AG10803 (cell line): ENCODE measurements around the gene SLC16A12.
A peak's percentile ranks its signal among the peaks of the same experiment; 100 is the strongest.

Source experiments
- DNase-seq: peaks from one replicate; pipeline ENCODE4 v3.0.0; 2010; ENCODE audit warnings: low read depth
- H3K4me3 ChIP-seq: 2 replicates; pipeline ENCODE4 v1.5.1; 2011; ENCODE audit warnings: mild to moderate bottlenecking, low read length, control low read depth
- TF ChIP-seq, protein P1 (sequence below): conservative IDR thresholded peaks from 2 replicates; pipeline ENCODE4 v1.5.1; 2011; ENCODE audit warnings: mild to moderate bottlenecking, low read length, control low read depth, inconsistent platforms

SLC16A12 gene, protein sequence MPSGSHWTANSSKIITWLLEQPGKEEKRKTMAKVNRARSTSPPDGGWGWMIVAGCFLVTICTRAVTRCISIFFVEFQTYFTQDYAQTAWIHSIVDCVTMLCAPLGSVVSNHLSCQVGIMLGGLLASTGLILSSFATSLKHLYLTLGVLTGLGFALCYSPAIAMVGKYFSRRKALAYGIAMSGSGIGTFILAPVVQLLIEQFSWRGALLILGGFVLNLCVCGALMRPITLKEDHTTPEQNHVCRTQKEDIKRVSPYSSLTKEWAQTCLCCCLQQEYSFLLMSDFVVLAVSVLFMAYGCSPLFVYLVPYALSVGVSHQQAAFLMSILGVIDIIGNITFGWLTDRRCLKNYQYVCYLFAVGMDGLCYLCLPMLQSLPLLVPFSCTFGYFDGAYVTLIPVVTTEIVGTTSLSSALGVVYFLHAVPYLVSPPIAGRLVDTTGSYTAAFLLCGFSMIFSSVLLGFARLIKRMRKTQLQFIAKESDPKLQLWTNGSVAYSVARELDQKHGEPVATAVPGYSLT

DNA sequence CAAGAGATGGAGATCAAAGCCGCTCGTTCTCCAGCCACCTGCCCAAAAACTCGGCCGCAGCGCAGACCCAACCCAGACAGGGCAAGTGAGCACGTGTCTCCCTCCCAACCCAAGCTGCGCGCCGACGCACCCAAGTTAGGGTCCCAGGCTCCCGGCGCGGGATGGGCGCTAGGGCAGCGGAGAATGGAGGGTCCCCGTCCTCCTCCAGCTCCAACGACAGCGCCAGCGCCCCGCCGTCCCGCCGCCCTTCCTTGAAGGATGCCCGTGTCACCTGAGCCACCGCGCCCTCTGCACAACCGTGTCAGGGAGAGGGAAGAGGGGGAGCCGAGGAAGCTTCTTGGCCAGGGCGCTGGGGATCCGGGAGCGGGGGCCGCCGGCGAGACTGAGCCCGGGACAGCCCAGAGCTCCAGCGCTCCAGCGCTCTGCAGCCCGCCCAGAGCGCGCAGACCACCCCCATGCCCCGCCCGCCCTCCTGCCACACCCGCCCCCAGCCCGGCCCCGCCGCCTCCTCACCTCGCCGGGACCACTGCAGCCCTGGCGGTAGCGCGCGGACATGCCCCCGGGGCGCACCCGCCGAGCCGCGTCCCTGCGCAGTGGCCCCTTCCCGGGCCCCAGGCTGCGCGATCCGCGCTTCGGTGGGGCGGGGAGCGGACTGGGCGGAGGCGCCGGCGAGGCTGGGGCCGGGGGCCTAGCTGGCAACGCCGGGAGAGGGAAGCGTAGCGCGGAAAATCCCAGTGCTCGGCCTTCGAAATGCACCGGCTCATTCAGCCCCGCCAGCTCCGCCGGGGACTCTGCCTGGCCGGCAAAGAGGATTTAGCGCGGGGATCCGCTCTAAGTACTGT, at the start of gene SLC16A12:
Gene SLC16A12 (minus strand): TSS at position 424 of the 842 bp plus-strand sequence. CDS start 73,016 bp downstream, outside the sequence.
- DNase-seq: no peak
- H3K4me3 ChIP-seq: peak within 1 kb of the TSS; percentile 20
- TF ChIP-seq, protein P1, sequence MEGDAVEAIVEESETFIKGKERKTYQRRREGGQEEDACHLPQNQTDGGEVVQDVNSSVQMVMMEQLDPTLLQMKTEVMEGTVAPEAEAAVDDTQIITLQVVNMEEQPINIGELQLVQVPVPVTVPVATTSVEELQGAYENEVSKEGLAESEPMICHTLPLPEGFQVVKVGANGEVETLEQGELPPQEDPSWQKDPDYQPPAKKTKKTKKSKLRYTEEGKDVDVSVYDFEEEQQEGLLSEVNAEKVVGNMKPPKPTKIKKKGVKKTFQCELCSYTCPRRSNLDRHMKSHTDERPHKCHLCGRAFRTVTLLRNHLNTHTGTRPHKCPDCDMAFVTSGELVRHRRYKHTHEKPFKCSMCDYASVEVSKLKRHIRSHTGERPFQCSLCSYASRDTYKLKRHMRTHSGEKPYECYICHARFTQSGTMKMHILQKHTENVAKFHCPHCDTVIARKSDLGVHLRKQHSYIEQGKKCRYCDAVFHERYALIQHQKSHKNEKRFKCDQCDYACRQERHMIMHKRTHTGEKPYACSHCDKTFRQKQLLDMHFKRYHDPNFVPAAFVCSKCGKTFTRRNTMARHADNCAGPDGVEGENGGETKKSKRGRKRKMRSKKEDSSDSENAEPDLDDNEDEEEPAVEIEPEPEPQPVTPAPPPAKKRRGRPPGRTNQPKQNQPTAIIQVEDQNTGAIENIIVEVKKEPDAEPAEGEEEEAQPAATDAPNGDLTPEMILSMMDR: no peak

DNA sequence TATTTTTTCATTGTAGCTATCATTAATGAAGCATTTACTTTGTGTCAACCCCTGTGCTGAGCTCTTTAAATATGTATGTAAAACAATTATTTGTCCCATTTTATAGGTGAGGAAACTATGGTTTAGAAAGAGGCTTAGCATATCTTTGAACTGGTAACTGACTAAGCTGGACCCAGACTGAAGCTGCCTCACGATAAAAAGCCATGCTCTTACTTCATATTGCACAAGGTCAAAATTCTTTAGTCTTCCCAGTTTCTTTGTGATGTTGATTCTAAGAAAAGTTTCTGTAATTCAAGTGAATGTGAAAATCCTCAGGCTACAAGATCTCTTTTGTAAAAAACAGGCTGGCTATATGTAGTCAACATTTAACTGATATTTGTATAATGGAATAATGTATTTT, 46.6 kb upstream of the SLC16A12 start:
- no peak for DNase-seq
- TF ChIP-seq, protein P1: no peak
- H3K4me3 ChIP-seq: no peak overlapping the region

DNA sequence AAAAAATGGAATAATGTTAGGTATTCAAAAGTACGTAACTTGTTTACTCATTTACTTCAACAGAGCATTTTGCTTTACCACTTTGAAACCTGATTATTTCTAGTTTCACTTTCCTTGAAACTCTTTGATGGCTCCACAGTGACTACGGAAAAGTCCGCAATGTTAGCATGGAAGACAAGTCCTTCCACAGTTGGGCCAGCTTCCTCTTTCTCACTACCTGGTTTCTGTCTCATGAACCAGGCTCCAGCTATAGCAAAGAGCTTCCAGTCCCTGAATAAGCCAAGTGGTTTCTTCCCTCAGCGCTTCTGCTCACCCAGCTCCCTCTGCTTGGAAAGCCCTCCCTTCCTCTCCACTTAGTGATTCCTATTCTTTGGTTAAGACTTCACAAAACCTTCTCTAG, 44.8 kb upstream of the SLC16A12 start:
- no peak overlapping the region for H3K4me3 ChIP-seq
- DNase-seq: no peak
- TF ChIP-seq, protein P1: no peak

DNA sequence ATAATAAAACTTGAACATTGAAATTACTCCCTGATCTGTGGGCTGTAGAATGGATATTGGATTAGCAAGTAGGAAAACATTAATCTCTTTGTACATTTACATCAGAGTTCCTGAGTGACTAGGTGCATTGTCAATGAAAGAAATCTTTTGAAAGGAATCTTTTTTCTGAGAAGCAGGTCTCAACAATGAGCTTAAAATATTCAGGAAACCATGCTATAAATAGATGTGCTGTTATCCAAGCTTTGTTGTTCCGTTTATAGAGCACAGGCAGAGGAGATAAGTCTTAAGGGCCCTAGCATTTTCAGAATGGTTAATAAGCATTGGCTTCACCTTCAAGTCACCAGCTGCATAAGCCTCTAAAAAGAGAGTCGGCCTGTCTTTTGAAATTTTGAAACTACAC, 41.3 kb upstream of the SLC16A12 start:
- no peak for DNase-seq
- TF ChIP-seq, protein P1: no peak
- H3K4me3 ChIP-seq: no peak overlapping the region

DNA sequence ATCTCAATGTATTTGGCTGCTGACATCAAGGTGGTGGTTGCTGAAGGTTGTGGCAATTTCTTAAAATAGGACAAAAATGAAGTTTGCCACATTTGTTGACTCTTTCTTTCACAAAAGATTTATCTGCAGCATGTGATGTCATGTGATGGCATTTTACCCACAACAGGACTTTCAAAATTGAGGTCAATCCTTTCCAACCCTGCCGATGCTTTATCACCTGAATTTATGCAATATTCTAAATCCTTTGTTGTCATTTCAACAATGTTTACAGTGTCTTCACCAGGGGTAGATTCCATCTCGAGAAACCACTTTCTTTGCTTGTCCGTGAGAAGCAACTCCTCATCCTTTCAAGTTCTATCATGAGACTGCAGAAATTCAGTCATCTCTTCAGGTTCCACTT, 40.6 kb upstream of the SLC16A12 start:
- no peak for DNase-seq
- TF ChIP-seq, protein P1: no peak

DNA sequence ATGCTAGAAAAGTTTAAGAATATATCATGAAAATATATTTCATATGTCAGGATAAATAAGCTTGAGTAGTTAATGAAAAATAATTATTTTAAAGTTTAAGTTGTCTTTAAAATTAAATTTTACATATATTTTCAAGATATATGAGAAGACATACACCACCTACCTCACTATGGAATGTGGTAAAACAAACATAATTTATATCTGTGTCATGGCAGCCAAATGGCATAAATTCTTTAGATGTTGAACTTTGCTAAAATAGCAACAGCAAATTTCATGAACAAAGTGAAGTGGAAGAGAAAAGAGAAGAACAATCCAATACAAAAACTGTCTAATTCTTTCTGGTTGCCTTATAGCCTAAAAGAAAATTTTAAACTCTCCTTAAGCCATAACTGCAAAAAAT, 39.6 kb upstream of the SLC16A12 start:
- no peak for DNase-seq
- TF ChIP-seq, protein P1: no peak
- no peak overlapping the region for H3K4me3 ChIP-seq

More for the DNA sequence above, 40.6 kb upstream of the SLC16A12 start:
- H3K4me3 ChIP-seq: no peak overlapping the region
